HL-60 (cell line): Measurements from ENCODE around the gene M1AP.
A peak's percentile ranks its signal among the peaks of the same experiment; 100 is the strongest.

Source experiments
- DNase-seq, 2 experiments: peaks; one replicate each; pipeline ENCODE4 v3.0.0-alpha.2; 2010 to 2020; ENCODE audit warnings: low read depth in 1 of 2, low spot score in 1 of 2
- H3K27ac ChIP-seq: fragments of 250-450 bp; sonication (Bioruptor Pico); replicated peaks from 2 replicates; pipeline ENCODE4 v1.5.1; 2020; ENCODE audit warnings: mild to moderate bottlenecking, moderate library complexity
- H3K27me3 ChIP-seq: fragments of 250-450 bp; sonication (Bioruptor Pico); 2 replicates; pipeline ENCODE4 v1.5.1; 2021; ENCODE audit warnings: mild to moderate bottlenecking, moderate library complexity; ENCODE audit not compliant: insufficient read depth, poor library complexity, severe bottlenecking
- H3K4me3 ChIP-seq: replicated peaks from 2 replicates; pipeline ENCODE4 v1.5.1; 2011; ENCODE audit warnings: mild to moderate bottlenecking, control low read depth, low read length; ENCODE audit not compliant: insufficient read depth
- GABPA ChIP-seq: IDR thresholded peaks from 2 replicates; pipeline ENCODE4 v1.6.1; 2012; ENCODE audit warnings: low read depth
- POLR2AphosphoS5 ChIP-seq: IDR thresholded peaks from 2 replicates; pipeline ENCODE4 v1.6.1; 2012; ENCODE audit warnings: low read depth
- SPI1 ChIP-seq: IDR thresholded peaks from 2 replicates; pipeline ENCODE4 v1.6.1; 2012; ENCODE audit warnings: low read depth, mild to moderate bottlenecking, borderline replicate concordance
- TF ChIP-seq, protein P1 (sequence below): IDR thresholded peaks from one replicate; pipeline ENCODE4 v1.5.1; 2011; ENCODE audit warnings: low read length, control low read depth, inconsistent platforms; ENCODE audit not compliant: insufficient read depth
- TF ChIP-seq, protein P2 (sequence below): IDR thresholded peaks from 2 replicates; pipeline ENCODE4 v1.6.1; 2012; ENCODE audit warnings: low read depth; ENCODE audit not compliant: insufficient replicate concordance

M1AP gene

DNA sequence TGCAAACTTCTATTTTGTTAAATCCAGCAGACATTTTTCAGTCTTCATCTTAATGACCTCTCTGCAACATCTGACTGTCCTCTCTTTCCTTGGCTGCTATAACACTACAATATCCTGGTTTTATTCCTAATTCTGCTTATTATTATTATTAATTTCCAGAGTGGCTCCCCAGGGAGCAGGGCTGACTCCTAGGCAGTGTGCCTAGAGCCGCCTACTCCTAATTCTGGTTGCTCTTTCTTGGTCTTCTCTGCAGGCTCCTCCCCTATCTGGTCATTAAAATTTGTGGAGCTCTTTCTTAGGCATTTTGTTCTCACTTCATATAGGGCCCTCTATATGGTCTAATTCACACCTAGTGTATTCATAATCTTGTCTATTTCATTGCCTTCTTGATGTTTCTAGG, 105.2 kb downstream of the M1AP start:
- TF ChIP-seq GABPA = no peak
- TF ChIP-seq SPI1 = no peak
- TF ChIP-seq, protein P1, sequence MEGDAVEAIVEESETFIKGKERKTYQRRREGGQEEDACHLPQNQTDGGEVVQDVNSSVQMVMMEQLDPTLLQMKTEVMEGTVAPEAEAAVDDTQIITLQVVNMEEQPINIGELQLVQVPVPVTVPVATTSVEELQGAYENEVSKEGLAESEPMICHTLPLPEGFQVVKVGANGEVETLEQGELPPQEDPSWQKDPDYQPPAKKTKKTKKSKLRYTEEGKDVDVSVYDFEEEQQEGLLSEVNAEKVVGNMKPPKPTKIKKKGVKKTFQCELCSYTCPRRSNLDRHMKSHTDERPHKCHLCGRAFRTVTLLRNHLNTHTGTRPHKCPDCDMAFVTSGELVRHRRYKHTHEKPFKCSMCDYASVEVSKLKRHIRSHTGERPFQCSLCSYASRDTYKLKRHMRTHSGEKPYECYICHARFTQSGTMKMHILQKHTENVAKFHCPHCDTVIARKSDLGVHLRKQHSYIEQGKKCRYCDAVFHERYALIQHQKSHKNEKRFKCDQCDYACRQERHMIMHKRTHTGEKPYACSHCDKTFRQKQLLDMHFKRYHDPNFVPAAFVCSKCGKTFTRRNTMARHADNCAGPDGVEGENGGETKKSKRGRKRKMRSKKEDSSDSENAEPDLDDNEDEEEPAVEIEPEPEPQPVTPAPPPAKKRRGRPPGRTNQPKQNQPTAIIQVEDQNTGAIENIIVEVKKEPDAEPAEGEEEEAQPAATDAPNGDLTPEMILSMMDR = no peak
- TF ChIP-seq, protein P2, sequence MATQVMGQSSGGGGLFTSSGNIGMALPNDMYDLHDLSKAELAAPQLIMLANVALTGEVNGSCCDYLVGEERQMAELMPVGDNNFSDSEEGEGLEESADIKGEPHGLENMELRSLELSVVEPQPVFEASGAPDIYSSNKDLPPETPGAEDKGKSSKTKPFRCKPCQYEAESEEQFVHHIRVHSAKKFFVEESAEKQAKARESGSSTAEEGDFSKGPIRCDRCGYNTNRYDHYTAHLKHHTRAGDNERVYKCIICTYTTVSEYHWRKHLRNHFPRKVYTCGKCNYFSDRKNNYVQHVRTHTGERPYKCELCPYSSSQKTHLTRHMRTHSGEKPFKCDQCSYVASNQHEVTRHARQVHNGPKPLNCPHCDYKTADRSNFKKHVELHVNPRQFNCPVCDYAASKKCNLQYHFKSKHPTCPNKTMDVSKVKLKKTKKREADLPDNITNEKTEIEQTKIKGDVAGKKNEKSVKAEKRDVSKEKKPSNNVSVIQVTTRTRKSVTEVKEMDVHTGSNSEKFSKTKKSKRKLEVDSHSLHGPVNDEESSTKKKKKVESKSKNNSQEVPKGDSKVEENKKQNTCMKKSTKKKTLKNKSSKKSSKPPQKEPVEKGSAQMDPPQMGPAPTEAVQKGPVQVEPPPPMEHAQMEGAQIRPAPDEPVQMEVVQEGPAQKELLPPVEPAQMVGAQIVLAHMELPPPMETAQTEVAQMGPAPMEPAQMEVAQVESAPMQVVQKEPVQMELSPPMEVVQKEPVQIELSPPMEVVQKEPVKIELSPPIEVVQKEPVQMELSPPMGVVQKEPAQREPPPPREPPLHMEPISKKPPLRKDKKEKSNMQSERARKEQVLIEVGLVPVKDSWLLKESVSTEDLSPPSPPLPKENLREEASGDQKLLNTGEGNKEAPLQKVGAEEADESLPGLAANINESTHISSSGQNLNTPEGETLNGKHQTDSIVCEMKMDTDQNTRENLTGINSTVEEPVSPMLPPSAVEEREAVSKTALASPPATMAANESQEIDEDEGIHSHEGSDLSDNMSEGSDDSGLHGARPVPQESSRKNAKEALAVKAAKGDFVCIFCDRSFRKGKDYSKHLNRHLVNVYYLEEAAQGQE = no peak
- TF ChIP-seq POLR2AphosphoS5 = no peak
- no peak overlapping the region for H3K4me3 ChIP-seq
- no peaks in the 10 kb centered on the region for H3K27me3 ChIP-seq
- DNase-seq = no peak
- H3K27ac ChIP-seq = no peak overlapping the region

DNA sequence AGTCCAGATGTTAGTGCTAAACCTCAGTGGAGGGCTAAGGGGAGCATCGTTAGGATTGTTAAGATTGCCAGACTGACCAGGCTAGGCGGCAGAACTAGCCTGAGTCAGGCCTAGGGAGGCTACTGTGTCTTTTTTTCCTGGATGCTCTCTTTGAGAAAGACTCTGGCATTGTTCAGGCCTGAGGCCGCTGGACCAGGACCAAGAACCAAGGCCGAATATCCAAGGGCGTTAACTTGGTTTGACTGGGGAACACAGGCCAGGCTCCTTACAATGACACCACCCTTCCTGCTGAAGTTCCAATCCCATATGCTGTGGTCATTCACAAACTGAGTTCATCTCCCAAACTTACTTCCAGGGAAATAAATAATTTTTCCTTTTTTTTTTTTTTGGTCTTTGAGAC, 107.8 kb downstream of the M1AP start:
- TF ChIP-seq GABPA (no peak), SPI1 (no peak), POLR2AphosphoS5 (no peak)
- TF ChIP-seq, protein P2 = no peak
- TF ChIP-seq, protein P1 = no peak
- no peak overlapping the region for H3K27ac ChIP-seq
- no peaks in the 10 kb centered on the region for H3K27me3 ChIP-seq
- no peak for DNase-seq
- H3K4me3 ChIP-seq = no peak overlapping the region

- DNase-seq = peak in 1 of 2 experiments; percentile 33
These were observed 109.2 kb downstream of the M1AP start for GRCh38 chr2:74538881-74539339.

DNA sequence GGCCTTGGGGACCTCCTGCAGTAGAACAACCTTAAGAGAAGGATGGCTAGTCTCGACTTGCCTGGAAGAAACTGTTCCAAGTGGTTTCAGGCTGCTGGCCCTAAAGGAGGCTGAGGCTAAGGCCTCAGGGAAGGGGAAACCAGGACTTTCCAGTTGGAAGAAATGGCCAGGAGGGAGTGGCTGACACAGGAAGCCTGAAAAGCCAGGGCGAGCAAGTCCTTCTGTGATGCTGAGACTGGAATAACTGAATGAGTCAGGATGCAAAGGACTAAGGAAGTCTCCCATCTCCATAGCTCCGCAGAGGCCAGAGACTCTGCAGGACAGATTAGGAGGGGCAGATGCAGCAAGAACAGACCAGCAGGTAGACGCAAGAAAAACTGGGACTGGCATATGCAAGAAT, 111.0 kb downstream of the M1AP start:
- no peak for TF ChIP-seq SPI1
- no peak for TF ChIP-seq POLR2AphosphoS5
- H3K27ac ChIP-seq = no peak overlapping the region

More at GRCh38 chr2:74538881-74539339, 109.2 kb downstream of the M1AP start:
- Histone ChIP-seq H3K4me3 (no peak overlapping the region), H3K27ac (no peak overlapping the region), H3K27me3 (no peaks in the 10 kb centered on the region)
- TF ChIP-seq, protein P1 = no peak
- TF ChIP-seq POLR2AphosphoS5 (no peak), SPI1 (no peak), GABPA (no peak)

More for the DNA sequence above, 111.0 kb downstream of the M1AP start:
- no peaks in the 10 kb centered on the region for H3K27me3 ChIP-seq
- H3K4me3 ChIP-seq = no peak overlapping the region
- no peak for DNase-seq
